Breast epithelium (tissue), 4 donors: Measurements from ENCODE around the gene ERCC3. TPM values are rescaled to one million over a fixed set of nuclear protein-coding genes. Genes with fewer than 3 reads are reported as not detected.
A peak's percentile ranks its signal among the peaks of the same experiment; 100 is the strongest.

ENCODE experiments used
- DNase-seq, 2 donors: peaks; one replicate each; pipeline ENCODE4 v3.0.0-alpha.2; 2019; ENCODE audit warnings: low spot score in 2 of 2
- H3K27ac ChIP-seq, 2 donors: fragments of 200-600 bp; sonication (generic) in 1 of 2; one replicate each; pipeline ENCODE4 v1.5.1; 2016 to 2019; ENCODE audit warnings: mild to moderate bottlenecking in 1 of 2
- H3K27me3 ChIP-seq, 2 donors: fragments of 200-600 bp; sonication (generic) in 1 of 2; one replicate each; pipeline versions ENCODE4 v1.5.1 to v1.6.0; 2017 to 2019; ENCODE audit warnings: control low read depth in 1 of 2, mild to moderate bottlenecking in 1 of 2
- H3K36me3 ChIP-seq: fragments of 200-600 bp; one replicate; pipeline ENCODE4 v1.5.1; 2019
- H3K4me1 ChIP-seq, 2 donors: fragments of 200-600 bp; sonication (generic); one replicate each; pipeline ENCODE4 v1.5.1; 2016 to 2019; ENCODE audit warnings: control low read depth in 1 of 2
- H3K4me3 ChIP-seq, 3 donors: fragments of 200-600 bp; sonication (generic); 1 replicate in 2 of 3; 2 replicates in 1 of 3; pipeline ENCODE4 v1.5.1; 2016 to 2019; ENCODE audit warnings: mild to moderate bottlenecking in 3 of 3, moderate library complexity in 2 of 3
- H3K9me3 ChIP-seq, 2 donors: fragments of 200-600 bp; sonication (generic) in 1 of 2; one replicate each; pipeline ENCODE4 v1.5.1; 2016 to 2019; ENCODE audit warnings: control low read depth in 1 of 2
- CTCF ChIP-seq, 3 donors: fragments of 450-650 bp; IDR thresholded peaks; one replicate each; pipeline ENCODE4 v1.5.1; 2016 to 2017; ENCODE audit warnings: antibody characterized with exemption in 3 of 3, mild to moderate bottlenecking in 3 of 3, moderate library complexity in 3 of 3
- POLR2A ChIP-seq: fragments of 450-650 bp; IDR thresholded peaks from one replicate; pipeline ENCODE4 v1.6.1; 2016; ENCODE audit warnings: antibody characterized with exemption, mild to moderate bottlenecking, moderate library complexity
- POLR2AphosphoS5 ChIP-seq, 3 donors: sonication (generic); formaldehyde crosslinking; IDR thresholded peaks; one replicate each; pipeline ENCODE4 v1.6.1; 2017; ENCODE audit warnings: antibody characterized with exemption in 3 of 3
- intact Hi-C: fragments of 100-400 bp; cut with DNase I; formaldehyde crosslinking; loops from one replicate; pipeline ENCODE4 v1.15.1; 2023; ENCODE audit warnings: low total_unique reads
- total RNA-seq, 3 donors: library from RNA; depleted of rRNA; stranded (reverse); fragments of >200 nt; gene quantifications; one replicate each; pipeline ENCODE4 v1.1.0, GENCODE V29; 2016

The ERCC3 gene
- total RNA-seq, 3 donors from 2014 or later, result 37.3 to 55.2 (median 41.0) TPM

GRCh38 chr2:127305990-127306585 lies 12.1 kb upstream of the ERCC3 start:
- Histone ChIP-seq H3K4me1 (no peaks in the 10 kb centered on the region), H3K9me3 (no peaks in the 10 kb centered on the region), H3K4me3 (no peak overlapping the region), H3K27me3 (no peaks in the 10 kb centered on the region), H3K27ac (no peak overlapping the region), H3K36me3 (peaks cover 10% of the 10 kb centered on the region)
- TF ChIP-seq POLR2AphosphoS5 (IDR thresholded peaks at IDR 0.05), result no peak
- TF ChIP-seq POLR2A, result no peak
- no peak for TF ChIP-seq CTCF (IDR thresholded peaks at IDR 0.05)
- DNase-seq, result no peak
- intact Hi-C loops, result no loop called here

GRCh38 chr2:127302168-127302567 lies 8.2 kb upstream of the ERCC3 start:
- DNase-seq, result no peak
- no peak for TF ChIP-seq POLR2AphosphoS5 (IDR thresholded peaks at IDR 0.05)
- TF ChIP-seq POLR2A, result no peak
- no peak for TF ChIP-seq CTCF (IDR thresholded peaks at IDR 0.05)
- peaks cover 9% of the 10 kb centered on the region for H3K36me3 ChIP-seq
- no peaks in the 10 kb centered on the region for H3K27me3 ChIP-seq
- no peak overlapping the region for H3K27ac ChIP-seq
- intact Hi-C loops, result no loop called here
- H3K9me3 ChIP-seq, result no peaks in the 10 kb centered on the region
- H3K4me3 ChIP-seq, result no peak overlapping the region
- H3K4me1 ChIP-seq, result no peaks in the 10 kb centered on the region

GRCh38 chr2:127293386-127293747 lies 577 bp downstream of the ERCC3 start:
- Histone ChIP-seq H3K36me3 (peaks cover 18% of the 10 kb centered on the region), H3K27me3 (no peaks in the 10 kb centered on the region), H3K27ac (peak overlapping the region; percentile 71 to 85), H3K4me3 (peak overlapping the region; percentile 85 to 88 (median 86)), H3K4me1 (peaks cover 0 to 6% of the 10 kb centered on the region in 2 donors), H3K9me3 (no peaks in the 10 kb centered on the region)
- intact Hi-C loops, result loop anchor here (5.0 kb wide), 1 partner anchor 334 kb away; no protein-coding TSS in a partner anchor
- no peak for DNase-seq
- TF ChIP-seq POLR2A, result no peak
- TF ChIP-seq CTCF (IDR thresholded peaks at IDR 0.05), result no peak
- no peak for TF ChIP-seq POLR2AphosphoS5 (IDR thresholded peaks at IDR 0.05)

- Histone ChIP-seq H3K27ac (no peak overlapping the region), H3K4me1 (peaks cover 0 to 6% of the 10 kb centered on the region in 2 donors), H3K27me3 (no peaks in the 10 kb centered on the region), H3K36me3 (peaks cover 39% of the 10 kb centered on the region), H3K4me3 (no peak overlapping the region), H3K9me3 (no peaks in the 10 kb centered on the region)
- no peak for DNase-seq
- intact Hi-C loops, result no loop called here
- TF ChIP-seq POLR2AphosphoS5 (IDR thresholded peaks at IDR 0.05) (no peak), CTCF (IDR thresholded peaks at IDR 0.05) (no peak), POLR2A (no peak)
These were observed 5.7 kb downstream of the ERCC3 start for GRCh38 chr2:127288274-127288673.

GRCh38 chr2:127283275-127283674 lies 10.7 kb downstream of the ERCC3 start:
- DNase-seq, result no peak
- Histone ChIP-seq H3K4me3 (no peak overlapping the region), H3K9me3 (no peaks in the 10 kb centered on the region), H3K27me3 (no peaks in the 10 kb centered on the region), H3K4me1 (no peaks in the 10 kb centered on the region), H3K36me3 (peaks cover 20% of the 10 kb centered on the region), H3K27ac (no peak overlapping the region)
- no peak for TF ChIP-seq CTCF (IDR thresholded peaks at IDR 0.05)
- no peak for TF ChIP-seq POLR2A
- TF ChIP-seq POLR2AphosphoS5 (IDR thresholded peaks at IDR 0.05), result no peak
- intact Hi-C loops, result no loop called here
